GM23338 (cell line): ENCODE measurements around the gene PEX16.

Source experiments
- CREB1 ChIP-seq: fragments of 250-450 bp; sonication (Bioruptor Pico); IDR thresholded peaks from 2 replicates; pipeline ENCODE4 v1.5.0; 2020; ENCODE audit warnings: low read depth, mild to moderate bottlenecking, moderate library complexity
- CTCF ChIP-seq, 2 experiments: fragments of 200-600 bp in 1 of 2; sonication (generic) in 1 of 2; conservative IDR thresholded peaks; 2 replicates each; pipeline versions ENCODE4 v1.5.1 to v1.6.1; 2016 to 2017; ENCODE audit warnings: antibody characterized with exemption in 2 of 2, low read depth in 2 of 2, mild to moderate bottlenecking in 2 of 2, moderate library complexity in 1 of 2
- ETS1 ChIP-seq: IDR thresholded peaks from 2 replicates; pipeline ENCODE4 v1.6.1; 2016; ENCODE audit warnings: antibody characterized with exemption
- EZH2 ChIP-seq: fragments of 200-600 bp; sonication (generic); IDR thresholded peaks from one replicate; pipeline ENCODE4 v1.8.0; 2017; ENCODE audit warnings: antibody characterized with exemption, mild to moderate bottlenecking, low read depth; ENCODE audit not compliant: unreplicated experiment
- EZH2phosphoT487 ChIP-seq: fragments of 200-600 bp; sonication (generic); IDR thresholded peaks from one replicate; pipeline ENCODE4 v1.8.1; 2018; ENCODE audit warnings: antibody characterized with exemption; ENCODE audit not compliant: unreplicated experiment
- NANOG ChIP-seq: IDR thresholded peaks from 2 replicates; pipeline ENCODE4 v1.6.1; 2016; ENCODE audit warnings: antibody characterized with exemption, borderline replicate concordance
- POLR2AphosphoS5 ChIP-seq: IDR thresholded peaks from 2 replicates; pipeline ENCODE4 v1.6.1; 2016; ENCODE audit warnings: antibody characterized with exemption, low read depth
- STAT1 ChIP-seq: IDR thresholded peaks from one replicate; pipeline ENCODE4 v1.6.1; 2016; ENCODE audit warnings: antibody characterized with exemption; ENCODE audit not compliant: unreplicated experiment
- ZNF331 ChIP-seq: fragments of 250-450 bp; sonication (Bioruptor Pico); IDR thresholded peaks from 2 replicates; pipeline ENCODE4 v1.5.0; 2020; ENCODE audit warnings: low read depth, mild to moderate bottlenecking, moderate library complexity
- TF ChIP-seq, protein P1 (sequence below): IDR thresholded peaks from one replicate; pipeline ENCODE4 v1.6.1; 2018; ENCODE audit warnings: antibody characterized with exemption; ENCODE audit not compliant: unreplicated experiment

- no peak for TF ChIP-seq POLR2AphosphoS5
- TF ChIP-seq EZH2, result no peak
- TF ChIP-seq CTCF (conservative IDR thresholded peaks at IDR 0.05; ENCODE audit: low read depth in 2 of 2), result no peak
- TF ChIP-seq, protein P1, sequence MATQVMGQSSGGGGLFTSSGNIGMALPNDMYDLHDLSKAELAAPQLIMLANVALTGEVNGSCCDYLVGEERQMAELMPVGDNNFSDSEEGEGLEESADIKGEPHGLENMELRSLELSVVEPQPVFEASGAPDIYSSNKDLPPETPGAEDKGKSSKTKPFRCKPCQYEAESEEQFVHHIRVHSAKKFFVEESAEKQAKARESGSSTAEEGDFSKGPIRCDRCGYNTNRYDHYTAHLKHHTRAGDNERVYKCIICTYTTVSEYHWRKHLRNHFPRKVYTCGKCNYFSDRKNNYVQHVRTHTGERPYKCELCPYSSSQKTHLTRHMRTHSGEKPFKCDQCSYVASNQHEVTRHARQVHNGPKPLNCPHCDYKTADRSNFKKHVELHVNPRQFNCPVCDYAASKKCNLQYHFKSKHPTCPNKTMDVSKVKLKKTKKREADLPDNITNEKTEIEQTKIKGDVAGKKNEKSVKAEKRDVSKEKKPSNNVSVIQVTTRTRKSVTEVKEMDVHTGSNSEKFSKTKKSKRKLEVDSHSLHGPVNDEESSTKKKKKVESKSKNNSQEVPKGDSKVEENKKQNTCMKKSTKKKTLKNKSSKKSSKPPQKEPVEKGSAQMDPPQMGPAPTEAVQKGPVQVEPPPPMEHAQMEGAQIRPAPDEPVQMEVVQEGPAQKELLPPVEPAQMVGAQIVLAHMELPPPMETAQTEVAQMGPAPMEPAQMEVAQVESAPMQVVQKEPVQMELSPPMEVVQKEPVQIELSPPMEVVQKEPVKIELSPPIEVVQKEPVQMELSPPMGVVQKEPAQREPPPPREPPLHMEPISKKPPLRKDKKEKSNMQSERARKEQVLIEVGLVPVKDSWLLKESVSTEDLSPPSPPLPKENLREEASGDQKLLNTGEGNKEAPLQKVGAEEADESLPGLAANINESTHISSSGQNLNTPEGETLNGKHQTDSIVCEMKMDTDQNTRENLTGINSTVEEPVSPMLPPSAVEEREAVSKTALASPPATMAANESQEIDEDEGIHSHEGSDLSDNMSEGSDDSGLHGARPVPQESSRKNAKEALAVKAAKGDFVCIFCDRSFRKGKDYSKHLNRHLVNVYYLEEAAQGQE, result no peak
- no peak for TF ChIP-seq STAT1
- no peak for TF ChIP-seq ZNF331 (CRISPR knock-in tag)
- TF ChIP-seq NANOG, result no peak
- TF ChIP-seq CREB1 (CRISPR knock-in tag), result no peak
- no peak for TF ChIP-seq ETS1
- TF ChIP-seq EZH2phosphoT487, result no peak
These were observed 2.3 kb upstream of the PEX16 start for GRCh38 chr11:45919806-45920530.
